HG03575 (cell line): ENCODE results near the gene NDRG2.
"Not testable (repeated sequence)": the region's sequence is repeated elsewhere in the genome, so short reads cannot be mapped to it uniquely, and the experiment has no call there.

Source experiments
- ATAC-seq: cut with Tn5 transposase; IDR thresholded peaks from one replicate; pipeline ENCODE4 v1.9.1; 2021; ENCODE audit not compliant: unreplicated experiment, insufficient number of reproducible peaks, low FRiP score; ENCODE audit errors: extremely low read depth

Gene NDRG2

GRCh38 chr14:21019366-21019765 lies 5.5 kb downstream of the NDRG2 start:
- no peak for ATAC-seq

- ATAC-seq = no peak
Observed at GRCh38 chr14:21018781-21019180, 6.1 kb downstream of the NDRG2 start.

- no peak for ATAC-seq
Observed at GRCh38 chr14:21018286-21018685, 6.6 kb downstream of the NDRG2 start.

GRCh38 chr14:21017528-21018245 lies 7.2 kb downstream of the NDRG2 start:
- ATAC-seq = no peak

- no peak for ATAC-seq
Observed at GRCh38 chr14:21016413-21017190, 8.3 kb downstream of the NDRG2 start.

GRCh38 chr14:21015312-21015711 lies 9.5 kb downstream of the NDRG2 start:
- no peak for ATAC-seq

GRCh38 chr14:21014761-21015190 lies 10.1 kb downstream of the NDRG2 start:
- no peak for ATAC-seq

GRCh38 chr14:21011136-21011535 lies 13.7 kb downstream of the NDRG2 start:
- ATAC-seq = no peak

GRCh38 chr14:21009721-21010120 lies 15.1 kb downstream of the NDRG2 start:
- ATAC-seq = not testable (repeated sequence)

GRCh38 chr14:21003788-21004346 lies 21.0 kb downstream of the NDRG2 start:
- ATAC-seq = no peak

GRCh38 chr14:21001218-21001617 lies 23.6 kb downstream of the NDRG2 start:
- ATAC-seq = no peak

GRCh38 chr14:20999591-20999990 lies 25.3 kb downstream of the NDRG2 start:
- no peak for ATAC-seq

- ATAC-seq = no peak
Observed at GRCh38 chr14:20998674-20999366, 26.0 kb downstream of the NDRG2 start, which contains the start of gene SLC39A2. TSS of gene SLC39A2 (plus strand) at chr14:20999293. CDS start at chr14:20999447, 154 bp downstream.

- no peak for ATAC-seq
Observed at GRCh38 chr14:20998139-20998538, 26.7 kb downstream of the NDRG2 start.

- ATAC-seq = no peak
Observed at GRCh38 chr14:20997564-20997963, 27.3 kb downstream of the NDRG2 start.

- ATAC-seq = no peak
Observed at GRCh38 chr14:20997115-20997514, 27.7 kb downstream of the NDRG2 start.

GRCh38 chr14:20996521-20996920 lies 28.3 kb downstream of the NDRG2 start:
- no peak for ATAC-seq

- ATAC-seq = peak; percentile 82
Observed at GRCh38 chr14:20989787-20990600, 34.9 kb downstream of the NDRG2 start, which contains the start of gene METTL17. TSS of gene METTL17 (plus strand) at chr14:20989980. CDS start at chr14:20990003, 23 bp downstream.

- ATAC-seq = no peak
Observed at GRCh38 chr14:20989471-20989786, 35.4 kb downstream of the NDRG2 start.
